HepG2 (cell line): Measurements from ENCODE around the gene NFATC2. TPM values are rescaled to one million over a fixed set of nuclear protein-coding genes. Genes with fewer than 3 reads are reported as not detected.

ENCODE experiments used
- ARID5B ChIP-seq: IDR thresholded peaks from 2 replicates; pipeline ENCODE4 v1.4.0; 2020; ENCODE audit warnings: mild to moderate bottlenecking, missing genetic modification reagents
- NCOA2 ChIP-seq: sonication (generic); formaldehyde crosslinking; IDR thresholded peaks from 2 replicates; pipeline ENCODE4 v1.8.0; 2022; ENCODE audit warnings: inconsistent platforms
- RFXAP ChIP-seq: sonication (generic); formaldehyde crosslinking; IDR thresholded peaks from 2 replicates; pipeline ENCODE4 v1.4.0; 2020; ENCODE audit warnings: missing genetic modification reagents, borderline replicate concordance
- RXRB ChIP-seq: IDR thresholded peaks from 2 replicates; pipeline ENCODE4 v1.6.1; 2016; ENCODE audit warnings: borderline replicate concordance, missing genetic modification reagents, missing compliant biosample characterization
- SNAPC4 ChIP-seq: sonication (generic); formaldehyde crosslinking; IDR thresholded peaks from 2 replicates; pipeline ENCODE4 v1.4.0; 2020; ENCODE audit warnings: mild to moderate bottlenecking, missing genetic modification reagents
- ZFP41 ChIP-seq: sonication (generic); formaldehyde crosslinking; IDR thresholded peaks from 2 replicates; pipeline ENCODE4 v1.4.0; 2020; ENCODE audit warnings: mild to moderate bottlenecking, missing genetic modification reagents, borderline replicate concordance
- ZNF136 ChIP-seq: sonication (generic); formaldehyde crosslinking; IDR thresholded peaks from 2 replicates; pipeline ENCODE4 v1.8.1; 2022; ENCODE audit warnings: low read depth, mild to moderate bottlenecking, moderate library complexity, missing genetic modification reagents
- ZNF260 ChIP-seq: sonication (generic); formaldehyde crosslinking; IDR thresholded peaks from 2 replicates; pipeline ENCODE4 v1.4.0; 2020; ENCODE audit warnings: missing genetic modification reagents, low read depth, mild to moderate bottlenecking, borderline replicate concordance
- ZNF597 ChIP-seq: sonication (generic); formaldehyde crosslinking; IDR thresholded peaks from 2 replicates; pipeline ENCODE4 v1.5.0; 2020; ENCODE audit warnings: missing genetic modification reagents
- ZNF710 ChIP-seq: sonication (generic); formaldehyde crosslinking; IDR thresholded peaks from 2 replicates; pipeline ENCODE4 v1.5.0; 2020; ENCODE audit warnings: mild to moderate bottlenecking, missing genetic modification reagents, borderline replicate concordance
- ZNF761 ChIP-seq: sonication (generic); formaldehyde crosslinking; conservative IDR thresholded peaks from 2 replicates; pipeline ENCODE4 v1.4.0; 2020; ENCODE audit warnings: mild to moderate bottlenecking, missing genetic modification reagents
- polyA plus RNA-seq, 8 experiments: library from polyadenylated mRNA; depleted of rRNA in 3 of 8; stranded (reverse) in 7 of 8; unstranded in 1 of 8; fragments of >200 nt; fragmentation: Illumina TruSeq in 4 of 8; extraction: Trizol in 4 of 8; gene quantifications; 2 replicates each; pipeline versions ENCODE4 v1.2.1 to v1.2.3, GENCODE V29; 2011 to 2016; ENCODE audit warnings: low read depth in 4 of 8, missing spikeins in 1 of 8, mixed read lengths in 1 of 8; ENCODE audit not compliant: insufficient read depth in 1 of 8
- total RNA-seq, 5 experiments: library from RNA; depleted of rRNA; stranded (reverse); fragments of >200 nt; fragmentation: Illumina TruSeq; extraction: Trizol; gene quantifications; 2 replicates each; pipeline ENCODE4 v1.2.3, GENCODE V29; 2016; ENCODE audit warnings: low read depth in 1 of 5
- TF ChIP-seq, protein P1 (sequence below): sonication (generic); formaldehyde crosslinking; IDR thresholded peaks from 2 replicates; pipeline ENCODE4 v1.8.1; 2022; ENCODE audit warnings: mild to moderate bottlenecking, missing genetic modification reagents
- TF ChIP-seq, protein P2 (sequence below): sonication (generic); formaldehyde crosslinking; IDR thresholded peaks from 2 replicates; pipeline ENCODE4 v1.4.0; 2020; ENCODE audit warnings: mild to moderate bottlenecking, missing genetic modification reagents

Gene NFATC2
- total and polyA plus RNA-seq, 2 of the 13 experiments (the other 11 are each of a cell fraction or from before 2014, with no cell fraction given): 1.9 to 3.3 TPM

DNA sequence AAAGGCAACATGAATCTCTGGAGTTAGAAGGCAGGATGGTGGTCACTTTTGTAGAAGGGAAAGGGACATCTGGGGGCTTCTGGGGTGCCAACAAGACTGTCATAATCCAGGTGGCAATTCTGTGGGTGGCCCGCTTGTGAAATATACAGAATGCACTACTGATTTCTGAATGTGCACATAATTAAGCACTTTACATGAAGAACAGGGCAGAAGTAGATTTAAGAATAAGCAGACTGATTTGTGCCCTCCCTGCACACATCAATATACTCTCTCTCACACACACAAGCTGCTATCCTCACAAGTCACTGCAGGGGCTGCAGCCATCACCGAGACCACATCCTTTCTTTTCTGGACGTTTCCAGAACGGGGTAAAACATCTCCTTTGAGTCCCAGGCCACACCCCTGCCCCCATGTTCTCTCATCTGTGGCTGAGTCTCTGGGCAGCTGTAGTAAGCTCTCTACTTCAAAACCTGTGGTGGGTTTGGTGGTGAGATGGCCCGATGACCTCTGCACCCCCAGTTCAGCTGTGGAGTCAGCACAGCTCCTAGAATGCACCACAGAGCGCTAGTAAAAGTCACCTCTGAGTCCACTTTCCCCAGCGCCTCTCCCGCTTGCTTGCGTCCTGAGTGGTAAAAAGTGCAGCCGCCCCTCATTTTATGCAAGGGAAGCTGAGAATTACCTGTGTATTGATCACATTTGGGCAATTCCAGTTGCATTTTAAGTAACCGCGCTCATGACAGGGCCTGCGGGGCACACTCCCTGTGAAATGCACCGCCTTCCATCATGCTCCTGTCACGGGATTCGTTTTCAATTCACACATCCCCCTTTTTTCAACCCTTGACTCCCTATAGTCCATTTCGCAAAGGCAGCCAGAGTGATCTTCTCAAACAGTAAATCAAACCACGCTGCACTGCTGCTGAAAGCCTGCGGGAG, 115.5 kb downstream of the NFATC2 start (continued):
- TF ChIP-seq ARID5B (CRISPR knock-in tag): no peak
- no peak for TF ChIP-seq RFXAP (CRISPR knock-in tag)
- no peak for TF ChIP-seq ZNF597
- peak; percentile 58; the same call in 1 of the 2 replicates for TF ChIP-seq ZNF710 (CRISPR knock-in tag)
- TF ChIP-seq ZNF260 (CRISPR knock-in tag): no peak
- TF ChIP-seq NCOA2 (CRISPR knock-in tag): no peak
- TF ChIP-seq, protein P1, sequence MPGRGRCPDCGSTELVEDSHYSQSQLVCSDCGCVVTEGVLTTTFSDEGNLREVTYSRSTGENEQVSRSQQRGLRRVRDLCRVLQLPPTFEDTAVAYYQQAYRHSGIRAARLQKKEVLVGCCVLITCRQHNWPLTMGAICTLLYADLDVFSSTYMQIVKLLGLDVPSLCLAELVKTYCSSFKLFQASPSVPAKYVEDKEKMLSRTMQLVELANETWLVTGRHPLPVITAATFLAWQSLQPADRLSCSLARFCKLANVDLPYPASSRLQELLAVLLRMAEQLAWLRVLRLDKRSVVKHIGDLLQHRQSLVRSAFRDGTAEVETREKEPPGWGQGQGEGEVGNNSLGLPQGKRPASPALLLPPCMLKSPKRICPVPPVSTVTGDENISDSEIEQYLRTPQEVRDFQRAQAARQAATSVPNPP: no peak
- TF ChIP-seq, protein P2, sequence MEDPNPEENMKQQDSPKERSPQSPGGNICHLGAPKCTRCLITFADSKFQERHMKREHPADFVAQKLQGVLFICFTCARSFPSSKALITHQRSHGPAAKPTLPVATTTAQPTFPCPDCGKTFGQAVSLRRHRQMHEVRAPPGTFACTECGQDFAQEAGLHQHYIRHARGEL (CRISPR knock-in tag): no peak
- no peak for TF ChIP-seq RXRB (CRISPR knock-in tag)
- 0 out of 2 replicates have a peak, but pooled peaks have one; percentile 18 for TF ChIP-seq ZNF136 (CRISPR knock-in tag)
- TF ChIP-seq SNAPC4 (CRISPR knock-in tag): no peak
- TF ChIP-seq ZNF761 (CRISPR knock-in tag): no peak
- no peak; the same call in 1 of the 2 replicates for TF ChIP-seq ZFP41 (CRISPR knock-in tag)
